HEK293 (cell line): ENCODE measurements around the gene CAPN1.

Experiments
- PRDM1 ChIP-seq: fragments of 450-650 bp; formaldehyde crosslinking; IDR thresholded peaks from 2 replicates; pipeline ENCODE4; 2016; ENCODE audit warnings: missing biosample characterization, missing genetic modification characterization
- TCF7L2 ChIP-seq: IDR thresholded peaks from 2 replicates; pipeline ENCODE4 v1.6.1; 2011; ENCODE audit warnings: low read depth, mild to moderate bottlenecking, inconsistent platforms, low read length, moderate library complexity, borderline replicate concordance
- ZBTB20 ChIP-seq: fragments of 450-650 bp; formaldehyde crosslinking; IDR thresholded peaks from 2 replicates; pipeline ENCODE4 v1.5.1; 2016; ENCODE audit warnings: missing biosample characterization, missing genetic modification characterization
- ZBTB8A ChIP-seq: fragments of 450-650 bp; formaldehyde crosslinking; IDR thresholded peaks from 2 replicates; pipeline ENCODE4 v1.5.1; 2016; ENCODE audit warnings: missing biosample characterization, missing genetic modification characterization
- ZFP3 ChIP-seq: fragments of 450-650 bp; formaldehyde crosslinking; IDR thresholded peaks from 2 replicates; pipeline ENCODE4 v1.5.1; 2016; ENCODE audit warnings: low read depth, missing biosample characterization, missing genetic modification characterization
- ZFP41 ChIP-seq: fragments of 450-650 bp; formaldehyde crosslinking; IDR thresholded peaks from 2 replicates; pipeline ENCODE4 v1.5.1; 2016; ENCODE audit warnings: missing biosample characterization, missing genetic modification characterization, borderline replicate concordance
- ZNF266 ChIP-seq: fragments of 450-650 bp; formaldehyde crosslinking; IDR thresholded peaks from 2 replicates; pipeline ENCODE4 v1.5.1; 2016; ENCODE audit warnings: missing biosample characterization, missing genetic modification characterization, low read depth
- ZNF404 ChIP-seq: fragments of 450-650 bp; formaldehyde crosslinking; IDR thresholded peaks from 2 replicates; pipeline ENCODE4 v1.5.1; 2017; ENCODE audit warnings: missing biosample characterization, missing genetic modification characterization
- ZNF670 ChIP-seq: fragments of 450-650 bp; formaldehyde crosslinking; IDR thresholded peaks from 2 replicates; pipeline ENCODE4 v1.5.1; 2016; ENCODE audit warnings: missing biosample characterization, missing genetic modification characterization, low read depth
- TF ChIP-seq, protein P1 (sequence below): fragments of 450-650 bp; formaldehyde crosslinking; optimal IDR thresholded peaks from 2 replicates; pipeline ENCODE3; 2016; ENCODE audit warnings: missing biosample characterization, mild to moderate bottlenecking, missing genetic modification characterization
- TF ChIP-seq, protein P2 (sequence below): fragments of 450-650 bp; formaldehyde crosslinking; IDR thresholded peaks from 2 replicates; pipeline ENCODE4 v1.5.1; 2016; ENCODE audit warnings: missing biosample characterization, missing genetic modification characterization

DNA sequence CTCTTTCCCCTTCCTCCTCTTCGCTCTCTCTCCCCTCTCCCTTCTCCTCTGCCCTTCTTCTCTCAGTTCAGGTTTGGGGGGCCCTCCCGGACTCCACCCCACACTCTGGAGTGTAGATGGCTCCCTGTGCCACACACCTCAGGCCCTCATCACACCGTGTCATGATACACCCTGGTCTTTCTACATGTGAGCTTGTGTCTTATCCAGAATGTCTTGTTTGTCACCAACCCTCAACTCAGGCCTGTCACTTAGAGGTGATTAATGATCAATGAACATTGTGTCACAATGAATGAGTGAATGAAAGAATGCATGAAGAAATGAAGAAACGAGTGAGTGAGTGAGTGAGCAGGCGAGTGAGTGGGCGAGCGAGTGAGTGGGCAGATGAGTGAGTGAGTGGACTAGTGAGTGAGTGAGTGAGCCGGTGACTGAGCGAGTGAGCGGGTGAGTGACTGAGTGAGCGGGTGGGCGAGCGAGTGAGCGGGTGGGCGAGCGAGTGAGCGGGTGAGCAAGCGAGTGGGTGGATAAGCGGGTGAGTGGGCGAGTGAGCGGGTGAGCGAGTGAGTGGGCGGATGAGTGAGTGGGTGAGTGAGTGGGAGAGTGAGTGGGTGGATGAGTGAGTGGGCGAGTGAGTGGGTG lies 33.8 kb downstream of the CAPN1 start:
- TF ChIP-seq, protein P1, sequence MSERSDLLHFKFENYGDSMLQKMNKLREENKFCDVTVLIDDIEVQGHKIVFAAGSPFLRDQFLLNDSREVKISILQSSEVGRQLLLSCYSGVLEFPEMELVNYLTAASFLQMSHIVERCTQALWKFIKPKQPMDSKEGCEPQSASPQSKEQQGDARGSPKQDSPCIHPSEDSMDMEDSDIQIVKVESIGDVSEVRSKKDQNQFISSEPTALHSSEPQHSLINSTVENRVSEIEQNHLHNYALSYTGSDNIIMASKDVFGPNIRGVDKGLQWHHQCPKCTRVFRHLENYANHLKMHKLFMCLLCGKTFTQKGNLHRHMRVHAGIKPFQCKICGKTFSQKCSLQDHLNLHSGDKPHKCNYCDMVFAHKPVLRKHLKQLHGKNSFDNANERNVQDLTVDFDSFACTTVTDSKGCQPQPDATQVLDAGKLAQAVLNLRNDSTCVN (tag by site-specific recombination), result no peak
- TF ChIP-seq ZNF670, result no peak
- TF ChIP-seq, protein P2, sequence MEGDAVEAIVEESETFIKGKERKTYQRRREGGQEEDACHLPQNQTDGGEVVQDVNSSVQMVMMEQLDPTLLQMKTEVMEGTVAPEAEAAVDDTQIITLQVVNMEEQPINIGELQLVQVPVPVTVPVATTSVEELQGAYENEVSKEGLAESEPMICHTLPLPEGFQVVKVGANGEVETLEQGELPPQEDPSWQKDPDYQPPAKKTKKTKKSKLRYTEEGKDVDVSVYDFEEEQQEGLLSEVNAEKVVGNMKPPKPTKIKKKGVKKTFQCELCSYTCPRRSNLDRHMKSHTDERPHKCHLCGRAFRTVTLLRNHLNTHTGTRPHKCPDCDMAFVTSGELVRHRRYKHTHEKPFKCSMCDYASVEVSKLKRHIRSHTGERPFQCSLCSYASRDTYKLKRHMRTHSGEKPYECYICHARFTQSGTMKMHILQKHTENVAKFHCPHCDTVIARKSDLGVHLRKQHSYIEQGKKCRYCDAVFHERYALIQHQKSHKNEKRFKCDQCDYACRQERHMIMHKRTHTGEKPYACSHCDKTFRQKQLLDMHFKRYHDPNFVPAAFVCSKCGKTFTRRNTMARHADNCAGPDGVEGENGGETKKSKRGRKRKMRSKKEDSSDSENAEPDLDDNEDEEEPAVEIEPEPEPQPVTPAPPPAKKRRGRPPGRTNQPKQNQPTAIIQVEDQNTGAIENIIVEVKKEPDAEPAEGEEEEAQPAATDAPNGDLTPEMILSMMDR, result no peak
- TF ChIP-seq ZNF266 (tag by site-specific recombination), result no peak
- no peak for TF ChIP-seq ZFP41 (tag by site-specific recombination)
- no peak for TF ChIP-seq ZNF404 (tag by site-specific recombination)
- TF ChIP-seq ZFP3 (tag by site-specific recombination), result no peak
- no peak for TF ChIP-seq TCF7L2
- peak; percentile 94 for TF ChIP-seq PRDM1 (tag by site-specific recombination)
- TF ChIP-seq ZBTB20 (tag by site-specific recombination), result no peak
- TF ChIP-seq ZBTB8A (tag by site-specific recombination), result no peak
